Skeletal muscle cell (primary cell): ENCODE results near the gene ACP2.

Experiments
- DNase-seq: peaks from one replicate; pipeline ENCODE4 v3.0.0-alpha.2; 2010; ENCODE audit warnings: low read depth
- H3K4me3 ChIP-seq: 2 replicates; pipeline ENCODE4 v1.5.1; 2011; ENCODE audit warnings: low read depth, mild to moderate bottlenecking, control low read depth, low read length, moderate library complexity

The ACP2 gene

DNA sequence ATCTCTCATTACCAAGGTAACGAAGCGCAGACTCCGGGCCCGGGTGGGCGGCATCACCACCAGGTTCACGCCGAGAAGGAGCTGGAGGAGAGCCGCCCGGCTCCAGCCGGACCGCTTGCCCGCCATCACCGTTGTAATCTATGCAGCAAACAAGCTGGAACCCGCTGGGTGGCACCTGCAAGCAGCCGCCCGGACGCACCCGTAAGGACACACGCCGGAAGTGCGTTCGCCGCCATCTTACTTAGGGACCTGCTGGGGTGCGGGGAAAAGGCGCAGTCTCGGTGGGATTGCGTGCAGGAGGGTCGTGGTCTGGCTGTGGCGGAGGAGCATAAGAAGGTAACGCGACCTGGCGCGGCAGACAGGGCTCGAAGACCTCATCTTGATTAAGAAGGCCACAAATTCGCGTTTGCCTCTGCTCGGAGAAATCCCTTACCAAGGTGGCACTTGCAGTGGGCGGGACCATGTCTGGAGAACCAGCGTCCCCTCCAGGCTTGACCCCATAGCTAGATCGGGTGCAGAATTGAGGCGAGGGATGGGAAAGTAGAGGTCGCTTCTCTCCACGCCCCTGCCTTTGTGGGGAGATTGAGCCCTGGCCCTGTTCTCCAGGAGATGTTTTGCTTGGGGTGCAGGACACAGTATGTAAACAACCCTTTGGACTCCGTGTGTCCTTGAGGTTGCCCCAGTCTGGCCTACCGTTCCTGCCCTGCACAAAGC, at the start of gene ACP2:
ACP2 (minus strand) TSS at position 151 of the 714 bp plus-strand sequence; CDS start at position 126, 25 bp downstream.
- peak within 1 kb of the TSS; percentile 88 for H3K4me3 ChIP-seq
- DNase-seq: peak; percentile 57

DNA sequence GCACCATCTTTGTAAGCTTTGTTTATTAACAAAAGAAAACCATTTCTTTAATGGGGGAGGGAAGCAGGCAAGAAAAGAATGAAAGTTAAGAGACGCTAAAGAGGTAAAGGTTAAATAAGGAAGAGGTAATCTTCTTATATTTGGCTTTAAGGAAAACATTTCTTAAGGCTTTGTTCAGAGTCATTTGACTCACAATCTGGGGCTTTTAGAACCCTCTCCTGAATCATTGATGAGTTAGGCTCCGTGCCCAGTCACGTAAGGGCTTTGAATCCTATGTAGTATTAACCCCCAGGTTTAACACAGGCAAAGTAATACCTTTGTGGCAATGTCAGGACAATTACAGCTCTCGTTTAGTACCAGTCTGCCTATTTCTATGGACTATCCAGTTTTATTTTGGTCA, 47.4 kb upstream of the ACP2 start:
- H3K4me3 ChIP-seq: no peak overlapping the region
- no peak for DNase-seq

- DNase-seq: no peak
- H3K4me3 ChIP-seq: no peak overlapping the region
Measured at GRCh38 chr11:47295385-47295784, 46.8 kb upstream of the ACP2 start.

GRCh38 chr11:47289856-47290255, 41.2 kb upstream of the ACP2 start:
- DNase-seq: no peak
- no peak overlapping the region for H3K4me3 ChIP-seq

DNA sequence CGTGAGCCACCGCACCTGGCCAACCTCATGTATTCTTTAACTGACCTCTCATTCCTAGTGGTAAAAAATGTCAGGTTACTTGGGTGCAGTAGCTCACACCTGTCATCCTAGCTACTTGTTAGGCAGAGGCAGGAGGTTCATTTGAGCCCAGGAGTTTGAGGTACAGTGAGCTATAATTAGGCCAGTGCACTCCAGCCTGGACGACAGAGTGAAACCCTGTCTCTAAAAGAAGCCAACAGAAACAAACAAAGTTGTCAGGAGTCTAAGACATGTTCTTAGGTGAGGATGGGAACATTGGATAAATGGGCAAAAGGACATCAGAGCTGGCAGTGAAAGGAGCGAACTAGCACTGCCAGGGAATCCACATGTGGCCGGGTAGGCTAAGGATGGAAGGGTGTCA, 39.5 kb upstream of the ACP2 start:
- DNase-seq: no peak
- H3K4me3 ChIP-seq: no peak overlapping the region

GRCh38 chr11:47285969-47286770, 37.6 kb upstream of the ACP2 start:
- no peak overlapping the region for H3K4me3 ChIP-seq
- DNase-seq: no peak

DNA sequence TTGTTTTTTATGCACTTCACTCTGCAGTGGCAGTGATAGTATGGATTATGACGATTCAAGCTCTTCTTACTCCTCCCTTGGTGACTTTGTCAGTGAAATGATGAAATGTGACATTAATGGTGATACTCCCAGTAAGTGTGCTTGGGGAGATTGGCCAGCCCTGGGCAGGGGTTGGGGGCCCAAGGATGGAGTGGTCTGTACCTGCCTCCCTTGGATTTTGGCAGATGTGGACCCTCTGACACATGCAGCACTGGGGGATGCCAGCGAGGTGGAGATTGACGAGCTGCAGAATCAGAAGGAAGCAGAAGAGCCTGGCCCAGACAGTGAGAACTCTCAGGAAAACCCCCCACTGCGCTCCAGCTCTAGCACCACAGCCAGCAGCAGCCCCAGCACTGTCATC, 35.5 kb upstream of the ACP2 start:
- no peak overlapping the region for H3K4me3 ChIP-seq
- DNase-seq: no peak

- H3K4me3 ChIP-seq: no peak overlapping the region
- DNase-seq: no peak
Measured at GRCh38 chr11:47282462-47282861, 33.8 kb upstream of the ACP2 start.

- no peak overlapping the region for H3K4me3 ChIP-seq
- DNase-seq: no peak
Measured at GRCh38 chr11:47280860-47281259, 32.2 kb upstream of the ACP2 start.

- no peak overlapping the region for H3K4me3 ChIP-seq
- no peak for DNase-seq
Measured at GRCh38 chr11:47280099-47280498, 31.5 kb upstream of the ACP2 start.

DNA sequence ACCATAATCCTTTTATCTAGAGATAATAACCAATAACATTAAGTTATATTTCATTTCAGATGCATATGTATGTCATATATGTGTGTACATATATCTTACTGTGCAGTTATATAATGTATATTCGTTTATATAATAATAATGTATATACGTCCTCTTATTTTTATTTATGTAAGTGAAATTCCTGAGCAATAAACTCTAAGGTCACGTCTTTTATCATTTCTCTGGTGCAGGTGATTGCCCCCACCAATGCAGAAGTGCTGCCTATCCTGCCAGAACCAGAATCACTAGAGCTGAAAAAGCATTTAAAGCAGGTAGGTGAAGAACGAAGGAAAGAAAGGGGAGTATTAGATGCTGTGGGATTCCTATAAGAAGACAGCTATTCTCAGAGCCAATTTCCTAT, 30.2 kb upstream of the ACP2 start:
- H3K4me3 ChIP-seq: no peak overlapping the region
- no peak for DNase-seq

GRCh38 chr11:47278058-47278457, 29.4 kb upstream of the ACP2 start:
- DNase-seq: no peak
- H3K4me3 ChIP-seq: no peak overlapping the region

DNA sequence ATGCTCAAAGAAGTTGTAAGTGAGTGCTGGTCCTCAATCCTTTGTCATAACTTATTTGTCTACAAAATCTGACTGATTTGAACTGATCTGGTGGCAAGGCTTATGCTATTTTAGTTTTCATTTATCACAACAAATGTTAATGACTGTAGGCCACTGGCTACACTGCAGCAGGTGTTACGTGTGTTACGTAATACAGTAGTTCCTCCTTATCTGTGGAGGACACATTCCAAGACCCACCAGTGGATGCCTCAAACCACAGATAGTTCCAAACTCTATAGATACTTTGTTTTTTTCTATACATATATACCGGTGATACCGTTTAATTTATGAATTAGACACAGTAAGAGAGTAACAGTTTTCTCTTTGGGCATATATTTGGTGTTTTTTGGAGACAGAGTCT, 28.3 kb upstream of the ACP2 start:
- no peak for DNase-seq
- no peak overlapping the region for H3K4me3 ChIP-seq

DNA sequence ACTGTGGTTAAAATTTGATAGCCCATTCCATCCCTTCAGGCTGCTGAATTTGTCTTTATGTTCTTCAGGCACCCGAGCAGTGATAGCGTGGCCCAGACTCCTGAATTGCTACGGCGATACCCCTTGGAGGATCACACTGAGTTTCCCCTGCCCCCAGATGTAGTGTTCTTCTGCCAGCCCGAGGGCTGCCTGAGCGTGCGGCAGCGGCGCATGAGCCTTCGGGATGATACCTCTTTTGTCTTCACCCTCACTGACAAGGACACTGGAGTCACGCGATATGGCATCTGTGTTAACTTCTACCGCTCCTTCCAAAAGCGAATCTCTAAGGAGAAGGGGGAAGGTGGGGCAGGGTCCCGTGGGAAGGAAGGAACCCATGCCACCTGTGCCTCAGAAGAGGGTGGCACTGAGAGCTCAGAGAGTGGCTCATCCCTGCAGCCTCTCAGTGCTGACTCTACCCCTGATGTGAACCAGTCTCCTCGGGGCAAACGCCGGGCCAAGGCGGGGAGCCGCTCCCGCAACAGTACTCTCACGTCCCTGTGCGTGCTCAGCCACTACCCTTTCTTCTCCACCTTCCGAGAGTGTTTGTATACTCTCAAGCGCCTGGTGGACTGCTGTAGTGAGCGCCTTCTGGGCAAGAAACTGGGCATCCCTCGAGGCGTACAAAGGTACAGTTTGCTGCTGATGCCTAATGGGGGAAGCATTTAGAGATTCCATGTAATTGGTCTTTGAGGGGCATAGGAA, 26.1 kb upstream of the ACP2 start:
- DNase-seq: no peak
- no peak overlapping the region for H3K4me3 ChIP-seq

- no peak overlapping the region for H3K4me3 ChIP-seq
- DNase-seq: no peak
Measured at GRCh38 chr11:47272706-47273105, 24.1 kb upstream of the ACP2 start.

GRCh38 chr11:47271961-47272661, 23.5 kb upstream of the ACP2 start:
- no peak for DNase-seq
- H3K4me3 ChIP-seq: no peak overlapping the region

DNA sequence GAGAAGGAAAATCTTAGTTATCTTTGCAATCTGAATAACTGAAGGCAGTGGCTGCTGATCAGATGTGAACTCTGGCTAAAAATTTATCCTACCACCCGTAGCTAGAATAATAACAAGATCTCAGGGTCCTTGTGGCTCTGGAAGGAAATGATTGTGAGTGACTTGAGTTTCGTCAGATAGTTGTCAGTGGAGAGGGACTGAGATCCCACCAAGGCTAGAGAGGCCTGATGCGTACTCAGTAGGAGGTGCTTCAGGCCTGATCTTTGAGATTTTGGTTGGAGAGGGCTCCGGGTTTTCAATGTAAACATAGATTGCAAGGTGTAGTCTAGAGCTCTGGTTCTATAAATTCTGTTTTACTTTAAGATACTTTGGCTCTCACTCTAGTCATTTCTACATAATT, 22.7 kb upstream of the ACP2 start:
- no peak for DNase-seq
- H3K4me3 ChIP-seq: no peak overlapping the region

- no peak for DNase-seq
- peak overlapping the region; percentile 75 for H3K4me3 ChIP-seq
Measured at GRCh38 chr11:47270331-47271271, 22.0 kb upstream of the ACP2 start.

GRCh38 chr11:47269829-47270305, 21.3 kb upstream of the ACP2 start, which contains the start of gene MADD:
MADD (plus strand) TSS chr11:47270133.
- peak within 1 kb of the TSS; percentile 75 for H3K4me3 ChIP-seq
- DNase-seq: peak; percentile 43
